GM21447 (cell line): ENCODE results near the gene IL17B.

Experiments used
- ATAC-seq: cut with Tn5 transposase; IDR thresholded peaks from one replicate; pipeline ENCODE4 v1.9.1; 2021; ENCODE audit not compliant: unreplicated experiment

The IL17B gene

DNA sequence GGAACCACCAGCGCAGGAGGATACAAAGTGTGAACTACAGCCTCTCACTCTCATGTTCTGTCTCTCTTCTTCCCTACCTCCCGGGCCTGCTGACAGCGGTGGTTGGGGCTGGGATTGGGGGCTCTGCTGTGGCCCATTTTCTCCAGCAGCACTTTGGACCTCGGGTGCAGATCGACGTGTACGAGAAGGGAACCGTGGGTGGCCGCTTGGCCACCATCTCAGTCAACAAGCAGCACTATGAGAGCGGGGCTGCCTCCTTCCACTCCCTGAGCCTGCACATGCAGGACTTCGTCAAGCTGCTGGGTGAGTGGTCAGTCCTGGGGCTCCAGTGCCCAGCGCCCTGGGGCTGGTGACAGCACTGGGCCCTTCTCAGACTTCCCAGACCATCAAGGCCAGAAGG is 16.6 kb downstream of the IL17B start:
- ATAC-seq: no peak

DNA sequence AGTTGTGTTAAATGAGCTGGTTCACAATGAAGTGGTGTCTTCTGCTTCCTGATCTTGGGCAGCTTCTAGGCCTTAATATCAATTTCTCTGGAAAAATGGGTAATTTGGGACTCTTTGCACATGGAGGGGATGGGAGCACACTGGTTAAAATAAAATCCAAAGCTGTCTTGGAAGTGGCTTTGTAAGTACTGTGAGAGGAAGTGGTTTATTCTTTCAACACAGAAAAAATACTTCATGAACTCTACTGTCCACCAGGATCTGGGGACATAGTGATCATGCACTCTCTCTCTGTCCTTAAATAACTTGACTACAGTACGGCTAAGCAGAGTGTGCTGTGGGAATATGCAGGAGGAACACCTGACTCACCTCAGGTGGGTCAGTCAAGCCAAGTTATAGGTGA is 18.8 kb downstream of the IL17B start:
- ATAC-seq: no peak

DNA sequence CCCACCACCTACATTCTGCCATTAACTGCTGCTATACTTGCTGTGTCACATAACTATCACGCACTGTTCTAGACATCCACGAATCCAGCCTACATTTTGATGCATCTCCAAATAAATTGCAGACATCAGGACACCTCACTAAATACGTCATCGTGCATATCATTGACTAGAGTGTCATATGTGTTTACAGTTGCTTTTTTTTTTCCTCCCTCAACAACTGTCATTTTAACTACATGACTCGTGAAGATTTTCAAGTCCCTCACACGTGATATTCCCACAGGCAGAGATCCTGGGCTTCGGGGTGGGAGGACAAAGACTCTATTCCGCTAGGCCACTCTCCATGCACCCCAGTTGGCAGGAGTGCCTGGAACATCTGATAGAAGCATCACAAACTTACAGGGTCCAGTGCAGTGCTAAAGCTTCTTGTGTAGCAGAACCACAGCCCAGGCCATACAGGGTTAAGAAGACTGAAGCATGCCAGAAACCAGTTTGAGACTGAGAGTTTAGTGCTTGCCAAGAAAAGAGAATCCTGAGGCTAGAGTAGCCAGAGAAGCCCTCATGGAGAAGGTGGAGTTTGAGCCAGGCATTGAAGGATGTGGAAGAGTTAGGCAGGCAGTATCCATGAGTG is 20.1 kb downstream of the IL17B start:
- no peak for ATAC-seq

DNA sequence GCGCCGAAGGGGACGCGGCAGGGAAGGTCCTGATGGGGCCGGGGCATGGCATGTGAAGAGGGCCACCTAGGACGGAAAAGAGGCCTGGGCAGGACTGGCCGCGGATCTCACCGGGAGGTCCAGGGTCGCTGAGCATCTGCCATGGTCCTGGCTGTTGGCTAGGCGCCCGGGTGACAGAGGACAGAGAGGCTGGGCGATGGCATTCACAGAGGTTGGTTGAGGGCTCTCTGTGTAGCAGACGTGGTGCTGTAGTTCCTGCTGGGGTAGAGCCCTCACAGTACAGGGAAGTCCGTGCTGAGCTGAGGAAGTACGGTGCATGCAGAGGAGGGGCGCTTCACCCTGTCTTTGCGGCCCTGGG is 20.8 kb downstream of the IL17B start:
- peak; percentile 14 for ATAC-seq

DNA sequence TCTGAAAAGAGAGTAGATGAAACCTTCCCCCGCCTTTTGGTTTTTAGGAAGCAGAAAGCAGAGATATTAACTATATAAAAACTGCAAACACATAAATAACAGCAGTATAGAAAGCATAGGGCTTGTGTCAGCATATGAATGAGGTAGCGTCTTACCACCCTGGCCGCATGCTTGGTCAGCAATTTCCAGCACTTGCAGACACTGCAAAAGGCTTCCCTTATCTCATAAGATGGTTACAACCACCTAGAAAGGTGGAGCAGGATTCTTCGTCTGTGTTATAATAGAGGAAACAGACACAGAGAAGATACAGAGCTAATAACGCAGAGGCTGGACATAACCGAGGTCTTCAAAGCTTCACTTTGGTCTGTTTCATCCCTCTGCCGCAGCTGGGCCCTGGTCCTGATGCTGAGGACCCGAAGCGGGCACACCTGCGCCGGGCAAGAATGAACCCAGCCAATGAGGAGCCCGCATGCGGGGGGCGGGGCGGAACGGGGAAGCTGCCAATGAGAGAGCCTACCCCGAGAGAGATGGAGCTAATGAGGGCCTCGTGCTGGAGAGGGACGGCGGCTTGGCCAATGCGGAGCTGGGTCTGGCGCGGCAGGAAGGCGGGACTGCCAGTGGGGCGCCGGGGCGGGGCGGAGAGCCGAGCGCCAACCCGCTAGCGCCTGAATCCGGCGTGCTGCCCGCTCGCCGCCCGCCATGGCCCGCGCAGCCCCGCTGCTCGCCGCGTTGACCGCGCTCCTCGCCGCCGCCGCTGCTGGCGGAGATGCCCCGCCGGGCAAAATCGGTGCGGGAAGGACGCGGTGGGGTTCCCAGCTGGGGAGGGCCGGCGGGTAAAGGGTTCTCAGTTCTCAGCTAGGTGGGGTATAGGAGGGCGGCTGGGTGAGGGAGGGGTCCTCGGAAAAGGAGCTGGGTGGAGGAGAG is 21.5 kb downstream of the IL17B start, which contains the start of gene PCYOX1L:
Gene PCYOX1L, plus strand, starts transcription at position 677 of the 924 bp plus-strand sequence. Its CDS starts 23 bp downstream, at position 700.
- ATAC-seq: peak; percentile 98

DNA sequence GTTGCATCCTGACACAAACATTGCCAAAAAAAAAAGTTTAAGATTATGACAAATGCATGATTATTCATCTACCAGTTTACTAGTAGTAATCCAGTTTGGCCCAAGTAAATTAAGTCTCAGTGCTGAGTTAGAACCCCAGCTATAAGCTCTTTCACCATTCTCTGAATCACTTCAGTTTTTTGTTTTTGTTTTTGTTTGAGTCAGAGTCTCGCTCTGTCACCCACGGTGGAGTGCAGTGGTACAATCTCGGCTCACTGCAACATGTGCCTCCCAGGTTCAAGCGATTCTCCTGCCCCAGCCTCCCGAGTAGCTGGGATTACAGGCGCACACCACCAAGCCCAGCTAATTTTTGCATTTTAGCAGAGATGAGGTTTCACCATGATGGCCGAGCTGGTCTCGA is 22.7 kb downstream of the IL17B start:
- ATAC-seq: no peak

DNA sequence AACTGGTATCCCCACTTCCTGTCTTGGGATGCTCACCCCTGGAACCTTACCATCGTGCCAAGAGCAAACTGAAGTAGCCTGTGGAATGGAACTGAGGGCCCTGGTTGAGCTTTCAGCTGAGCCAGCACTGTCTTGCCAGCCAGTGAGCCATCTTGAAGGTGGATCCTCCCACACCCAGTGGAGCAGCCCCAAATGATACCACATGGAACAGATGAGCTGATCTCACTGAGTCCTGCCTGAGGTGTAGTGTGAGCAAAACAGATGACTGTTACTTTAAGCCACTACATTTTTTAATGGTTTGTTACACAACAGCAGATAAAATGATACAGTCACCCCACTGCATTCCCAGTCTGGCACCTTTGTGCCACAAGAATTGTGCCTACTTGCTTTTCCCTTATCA is 23.4 kb downstream of the IL17B start:
- no peak for ATAC-seq

DNA sequence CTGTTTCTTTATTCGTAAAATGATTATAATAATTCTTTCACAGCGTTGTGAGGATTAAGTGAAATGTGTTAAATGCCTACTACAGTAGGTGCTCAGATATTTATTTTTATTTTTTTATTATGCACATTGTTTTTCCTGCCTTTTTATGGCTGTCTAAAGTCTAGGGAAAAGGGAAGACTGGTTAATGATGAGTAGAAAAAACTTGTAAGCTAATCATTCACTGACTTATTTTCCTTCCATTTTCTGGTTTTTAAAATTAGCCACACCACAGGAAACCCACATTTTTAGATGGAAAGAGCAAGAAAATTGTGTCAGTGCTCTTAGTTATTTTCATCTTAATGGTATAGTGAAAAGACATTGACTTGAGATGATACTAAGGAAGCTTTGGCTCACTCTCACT is 25.2 kb downstream of the IL17B start:
- ATAC-seq: no peak

DNA sequence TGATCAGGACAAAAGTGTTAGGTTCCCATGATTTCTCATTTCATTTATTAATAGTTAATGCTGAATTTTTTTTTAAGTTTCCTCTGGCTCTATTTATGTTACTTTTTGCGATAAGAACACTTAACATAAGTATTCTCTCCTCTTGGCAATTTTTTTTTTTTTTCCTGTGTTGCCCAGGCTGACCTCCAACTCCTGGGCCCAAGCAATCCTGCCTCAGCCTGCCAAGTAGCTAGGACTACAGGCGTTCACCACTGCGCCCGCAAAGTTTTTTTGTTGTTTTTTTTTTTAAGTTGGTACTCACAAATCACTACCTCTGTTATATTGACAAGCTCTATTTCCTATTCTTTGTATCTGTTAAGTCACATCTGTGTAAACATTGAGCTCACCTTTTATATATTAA is 26.9 kb downstream of the IL17B start:
- ATAC-seq: no peak

DNA sequence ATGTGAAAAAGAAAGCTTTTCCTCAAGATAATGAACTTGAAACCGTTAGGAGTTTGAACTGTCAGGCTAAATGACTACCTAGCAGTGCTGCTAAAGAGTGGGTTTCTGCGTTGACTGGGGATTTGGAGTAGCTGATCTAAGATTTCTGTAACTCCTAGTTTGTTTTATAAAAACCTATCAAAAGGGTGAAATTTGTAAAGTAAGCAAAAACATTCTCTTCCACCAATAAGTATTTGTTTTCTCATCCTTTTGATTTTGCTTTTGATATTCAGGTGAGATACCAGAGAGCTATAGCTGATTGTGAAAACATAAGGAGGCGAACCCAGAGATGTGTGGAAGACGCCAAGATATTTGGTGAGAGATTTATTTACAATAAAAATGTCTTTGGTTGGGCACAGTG is 29.7 kb downstream of the IL17B start:
- ATAC-seq: no peak

DNA sequence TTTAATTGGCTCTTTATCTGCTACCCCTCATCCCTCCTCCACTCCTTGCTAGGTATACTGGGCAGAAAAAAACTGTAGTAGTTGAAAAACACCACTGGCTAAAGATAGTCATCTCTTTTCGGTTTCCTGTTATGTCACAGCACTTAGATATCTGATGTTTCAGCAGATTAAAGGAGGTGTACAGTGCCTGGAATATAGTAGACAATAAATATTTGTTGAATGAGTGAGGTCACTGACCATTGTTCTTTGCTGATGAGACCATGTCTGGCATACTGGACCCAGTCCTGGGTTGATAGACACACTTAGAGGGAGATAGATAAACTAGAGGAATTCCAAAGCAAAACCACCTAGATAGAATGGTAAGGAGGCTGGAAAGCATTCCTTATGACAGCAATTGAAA is 30.6 kb downstream of the IL17B start:
- ATAC-seq: no peak

DNA sequence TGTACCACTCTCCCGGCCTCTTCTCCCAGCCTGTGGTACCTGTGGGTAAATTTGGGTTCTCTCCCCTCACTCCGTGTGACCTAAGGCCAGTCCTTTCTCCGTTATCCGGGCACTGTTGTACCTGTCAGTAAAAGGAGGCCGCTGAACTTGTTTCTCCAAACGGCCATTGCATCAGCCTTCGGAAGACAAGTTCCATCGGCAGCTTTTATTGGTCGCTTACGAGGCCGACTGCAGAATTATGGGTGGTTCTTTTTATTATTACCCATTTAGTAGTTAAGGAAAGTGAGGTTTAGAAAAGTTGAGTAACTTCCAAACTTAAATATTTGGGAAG is 33.2 kb downstream of the IL17B start:
- peak; percentile 4 for ATAC-seq

DNA sequence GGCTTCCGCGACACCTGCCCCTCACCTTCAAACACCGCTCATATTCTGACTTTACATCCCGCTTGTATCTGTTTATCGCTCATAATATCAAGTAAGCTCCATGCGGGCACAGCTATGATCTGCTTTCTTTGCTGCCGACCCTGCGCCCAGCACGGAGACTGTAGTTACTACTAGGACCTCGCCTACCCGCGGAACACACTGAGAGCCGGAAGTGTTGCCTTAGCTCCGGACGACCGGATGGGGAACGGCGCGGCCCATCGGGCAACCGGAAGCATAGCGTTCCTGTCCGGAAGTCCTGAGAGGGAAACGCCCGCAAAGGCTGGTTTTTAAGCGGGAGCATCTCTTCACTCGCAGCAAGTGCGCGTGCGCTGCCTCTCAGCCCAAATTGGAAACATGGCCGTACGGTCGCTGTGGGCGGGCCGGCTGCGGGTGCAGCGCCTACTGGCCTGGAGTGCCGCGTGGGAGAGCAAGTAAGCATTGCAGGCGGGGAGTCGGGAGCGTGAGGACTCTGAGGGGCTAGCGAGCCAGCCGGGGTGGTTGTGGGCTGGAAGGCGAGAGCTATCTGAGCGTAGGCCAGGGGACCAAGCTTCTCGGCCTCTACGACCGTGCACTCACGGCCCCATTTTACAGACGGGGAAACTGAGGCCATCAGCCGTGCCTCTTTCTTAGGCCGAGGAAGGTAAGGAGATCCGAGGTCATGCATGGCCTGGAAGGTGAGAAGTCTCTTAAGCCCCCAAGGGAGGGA is 33.8 kb downstream of the IL17B start, which contains the start of gene GRPEL2:
Gene GRPEL2, plus strand, starts transcription at position 353 of the 745 bp plus-strand sequence. Its CDS starts 41 bp downstream, at position 394.
- peak; percentile 94 for ATAC-seq

DNA sequence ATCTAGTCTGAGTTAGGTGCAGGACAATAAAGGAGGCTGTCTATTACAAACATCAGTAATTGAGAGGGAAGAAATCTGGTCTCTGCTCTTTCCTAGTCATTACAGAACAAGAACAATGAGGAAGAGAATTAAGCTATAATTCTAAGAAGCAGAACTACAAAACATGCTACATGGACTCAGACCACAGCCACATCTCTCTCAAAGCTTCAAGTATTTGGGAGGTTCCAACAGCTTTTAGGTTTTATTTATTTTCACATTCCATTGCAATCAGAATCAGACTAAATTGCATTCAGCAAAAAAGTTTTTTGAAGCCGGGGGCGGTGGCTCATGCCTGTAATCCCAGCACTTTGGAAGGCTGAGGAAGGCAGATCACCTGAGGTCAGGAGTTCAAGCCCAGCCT is 34.9 kb downstream of the IL17B start:
- no peak for ATAC-seq

DNA sequence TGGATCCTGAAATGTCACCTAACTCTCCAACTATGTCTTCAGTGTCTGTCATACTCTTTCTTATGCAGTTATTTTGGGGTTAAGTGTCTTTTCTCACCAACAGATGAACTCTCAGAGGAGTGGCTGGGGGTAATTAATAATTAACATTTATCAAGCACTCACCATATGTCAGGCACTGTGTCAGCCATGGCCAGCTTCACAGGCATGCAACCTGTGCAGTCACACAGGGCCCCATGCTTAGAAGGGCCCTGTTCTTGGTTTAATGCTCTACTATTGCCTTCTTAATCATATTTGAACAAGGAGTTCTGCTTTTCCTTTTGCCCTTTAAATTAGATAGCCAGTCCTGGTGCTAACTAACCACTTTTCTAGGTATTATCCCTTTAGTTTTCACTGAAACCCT is 37.2 kb downstream of the IL17B start:
- no peak for ATAC-seq

DNA sequence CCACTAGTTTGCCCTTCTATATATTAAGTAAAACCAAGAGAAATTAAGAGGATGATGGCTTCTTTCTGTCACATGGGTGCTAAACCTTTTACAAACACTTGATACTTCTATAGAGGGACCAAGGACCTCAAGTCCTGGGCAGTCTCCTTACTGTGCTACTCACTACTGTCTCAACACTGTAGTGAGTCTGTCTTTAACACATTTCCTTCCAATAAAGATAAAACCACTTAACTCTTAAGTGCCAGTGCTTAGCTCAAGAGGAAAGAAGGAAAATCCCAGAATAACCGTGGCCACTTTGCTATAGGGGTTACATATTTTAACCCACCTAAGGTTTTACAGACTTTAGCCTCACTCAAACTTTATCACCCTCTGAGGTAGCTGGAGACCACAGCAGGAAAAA is 38.2 kb downstream of the IL17B start:
- ATAC-seq: no peak

DNA sequence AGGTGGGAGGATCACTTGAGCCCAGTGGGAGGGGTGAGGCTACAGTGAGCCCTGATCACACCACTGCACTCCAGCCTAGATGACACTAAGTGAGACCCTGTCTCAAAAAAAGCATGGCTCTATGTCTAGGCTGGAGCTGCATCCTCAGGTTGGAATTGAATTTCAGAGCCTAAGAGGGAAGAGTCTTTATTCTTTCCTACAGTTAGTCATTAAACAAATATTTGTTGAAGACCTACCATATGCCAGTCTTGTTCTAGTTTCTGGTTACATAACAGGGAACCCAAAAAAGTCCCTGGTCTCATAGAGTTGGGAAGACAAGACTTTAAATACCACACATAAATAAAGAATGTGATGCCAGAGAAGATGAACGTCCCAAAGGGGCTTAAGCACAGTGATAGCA is 40.7 kb downstream of the IL17B start:
- no peak for ATAC-seq

DNA sequence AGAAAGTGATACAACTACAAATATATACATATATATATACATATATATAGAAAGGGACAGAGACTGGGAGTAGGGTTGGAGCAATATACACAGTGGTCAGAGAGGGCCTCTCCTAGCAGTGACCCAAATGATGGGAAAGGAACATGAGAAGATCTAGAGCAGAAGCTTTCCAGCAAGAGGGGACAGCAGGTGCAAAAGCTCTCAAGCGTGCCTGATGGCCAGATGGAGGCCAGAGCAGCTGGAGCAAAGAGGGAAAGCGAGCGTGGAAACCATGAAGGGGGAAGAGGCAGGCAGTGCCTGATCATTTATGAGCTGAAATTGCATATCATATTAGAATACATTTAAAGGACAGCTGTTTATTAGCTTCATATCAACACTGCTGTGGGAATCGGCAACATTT is 41.4 kb downstream of the IL17B start:
- ATAC-seq: no peak

DNA sequence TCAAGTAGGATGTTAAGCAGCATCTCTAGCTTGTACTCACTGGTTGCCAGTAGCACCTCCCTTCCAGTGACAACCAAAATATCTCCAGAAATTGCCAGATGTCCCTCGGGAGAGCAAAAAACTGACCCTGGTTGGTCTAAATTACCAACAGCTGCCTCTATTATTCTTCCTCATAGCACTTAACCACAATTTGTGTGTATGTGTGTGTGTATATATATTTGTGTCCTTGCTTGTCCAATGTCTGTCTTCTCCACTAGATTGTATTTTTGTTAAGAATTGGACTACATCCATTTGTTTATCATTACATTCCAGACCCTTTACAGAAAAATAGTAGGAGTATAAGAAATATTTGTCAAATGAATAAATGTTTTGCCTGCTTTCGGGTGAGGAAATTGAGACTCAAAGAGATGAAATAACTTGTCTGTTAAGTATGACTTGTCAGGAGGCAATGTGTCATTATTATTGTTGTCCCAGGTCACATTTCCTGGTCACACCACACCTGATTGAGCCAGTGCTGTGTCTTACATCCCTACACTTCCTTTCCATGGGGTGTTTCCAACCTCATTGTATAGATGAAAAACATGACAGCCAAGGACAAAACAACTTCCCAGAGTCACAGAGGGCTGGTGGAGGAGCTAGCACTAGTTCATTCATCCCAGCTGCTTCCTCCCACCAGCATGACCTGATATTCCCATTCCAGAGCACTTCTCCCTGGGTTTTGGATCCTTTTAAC is 45.2 kb downstream of the IL17B start:
- ATAC-seq: no peak

DNA sequence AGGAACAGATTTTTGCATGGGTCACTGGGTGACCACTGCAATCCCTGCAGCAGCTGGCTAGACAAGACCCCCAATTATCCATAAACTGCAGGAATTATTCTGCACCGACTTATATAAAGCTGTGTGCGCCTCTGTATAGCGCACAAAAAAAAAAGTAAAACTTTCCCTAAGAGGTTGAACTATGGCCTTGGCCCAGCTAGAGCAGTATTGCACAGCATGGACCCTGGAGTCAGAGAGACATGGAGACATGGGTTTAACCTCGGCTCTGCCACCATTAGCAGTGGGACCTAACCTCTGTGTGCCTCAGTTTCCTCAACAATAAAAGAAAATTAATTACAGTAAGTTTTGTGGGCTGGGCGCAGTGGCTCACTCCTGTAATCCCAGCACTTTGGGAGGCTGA is 50.9 kb downstream of the IL17B start:
- ATAC-seq: no peak

DNA sequence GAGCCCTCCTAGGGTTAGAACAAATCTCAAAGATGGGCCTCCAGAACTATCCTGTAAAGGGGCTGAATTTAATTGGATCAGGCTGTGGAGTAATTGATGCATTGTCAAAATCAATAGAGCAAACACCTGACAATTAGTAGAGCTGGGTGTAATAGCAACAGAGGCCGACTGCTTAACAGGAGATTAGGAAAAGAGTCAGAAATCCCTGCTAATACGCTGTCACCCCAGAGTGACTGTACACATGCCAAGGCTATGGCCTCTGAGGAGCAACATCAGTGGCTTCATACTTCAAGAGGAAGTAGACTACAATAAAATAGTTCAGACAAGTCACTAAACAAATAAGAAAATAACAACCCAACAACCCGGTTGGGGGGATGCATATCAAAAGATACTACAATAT is 52.5 kb downstream of the IL17B start:
- no peak for ATAC-seq
